HG03439 (cell line): Measurements from ENCODE around the gene MICAL2.

ENCODE experiments used
- ATAC-seq: cut with Tn5 transposase; IDR thresholded peaks from one replicate; pipeline ENCODE4 v1.9.1; 2021; ENCODE audit warnings: mild to moderate bottlenecking, moderate library complexity; ENCODE audit not compliant: unreplicated experiment

Gene MICAL2

DNA sequence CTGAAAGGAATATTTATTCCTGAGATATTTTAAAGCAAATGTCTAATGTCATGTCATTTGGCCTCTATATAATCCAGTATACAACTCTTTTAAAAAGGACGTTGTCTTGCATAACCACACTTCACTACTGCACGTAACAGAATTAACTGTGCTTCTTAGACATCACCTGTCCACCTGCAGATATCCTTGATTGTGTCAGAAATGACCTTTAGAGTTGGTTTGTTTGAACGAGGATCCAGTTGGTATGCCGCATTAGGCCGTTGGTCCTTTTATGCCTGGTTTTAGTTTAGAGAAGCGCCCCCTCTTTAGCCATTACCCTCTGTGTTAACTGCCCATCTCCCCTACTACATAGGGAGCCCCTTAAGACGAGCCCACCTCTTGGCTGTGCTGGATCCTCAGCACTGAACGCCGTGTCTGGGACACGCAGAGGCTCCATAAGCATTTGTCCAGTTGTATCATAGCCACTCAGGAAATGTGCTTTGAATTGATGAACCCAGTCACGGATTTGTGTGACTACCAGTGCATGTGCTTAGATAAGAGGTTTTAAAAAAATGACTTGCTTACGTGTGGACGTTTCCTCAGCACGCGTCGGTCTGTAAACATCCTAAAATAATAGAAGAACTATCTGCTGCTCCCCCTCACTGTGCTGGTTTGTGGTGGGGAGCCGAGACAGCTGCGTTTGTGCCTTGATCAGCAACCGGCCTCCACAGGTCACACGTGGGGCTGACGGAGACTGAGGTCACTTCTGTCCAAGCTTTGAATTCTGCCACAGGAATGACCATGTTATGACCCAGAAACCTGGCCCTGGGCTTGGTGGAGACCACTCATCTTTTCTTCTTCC lies 4.0 kb downstream of the MICAL2 start:
- no peak for ATAC-seq

DNA sequence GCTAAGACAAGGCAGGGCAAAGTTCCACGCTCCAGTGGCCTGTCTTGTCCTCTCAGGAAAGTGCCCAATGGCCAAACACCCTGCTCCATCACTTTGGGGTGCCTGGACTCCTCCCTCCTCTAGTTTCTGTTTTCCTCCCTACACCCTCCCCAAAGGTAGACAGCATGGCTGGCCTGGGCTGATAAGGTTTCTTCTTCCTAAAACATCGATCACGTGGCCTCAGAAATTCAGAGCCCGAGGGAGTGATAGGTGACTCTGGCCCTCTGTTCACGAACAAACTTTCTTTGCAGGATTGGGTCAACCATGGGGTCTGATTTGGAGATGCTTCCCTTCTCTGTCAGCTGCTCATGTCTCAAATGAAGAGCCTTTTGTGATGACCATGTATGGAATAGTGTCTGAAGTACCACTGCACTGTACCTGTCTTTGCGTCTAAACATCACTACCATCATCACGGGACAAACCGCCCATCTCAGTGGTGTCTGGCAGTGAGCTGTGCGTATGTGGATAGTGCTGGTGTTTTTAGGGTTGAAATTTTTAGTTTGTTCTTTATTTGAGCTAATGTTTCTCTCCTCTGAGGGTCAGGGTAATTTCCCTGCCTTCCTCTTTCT lies 6.1 kb downstream of the MICAL2 start:
- no peak for ATAC-seq

DNA sequence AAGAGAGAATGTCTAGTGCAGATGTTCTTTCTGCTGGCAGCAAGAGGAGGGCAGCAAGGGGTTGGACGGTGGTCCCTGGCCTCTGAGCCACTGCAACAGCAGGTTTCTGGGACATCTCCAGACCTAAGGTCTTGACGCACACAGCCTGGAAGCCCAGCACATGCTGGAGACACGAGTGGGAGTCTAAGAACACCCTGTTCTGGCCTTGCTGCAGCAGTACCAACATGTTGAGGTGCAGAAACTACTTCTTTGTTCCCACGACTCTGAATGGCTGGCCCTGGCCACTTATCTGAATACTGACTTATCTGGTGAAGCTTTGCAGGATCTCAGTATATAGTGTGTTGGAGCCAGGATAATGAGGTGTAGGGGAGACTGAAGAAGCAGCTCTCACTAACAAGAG lies 6.8 kb downstream of the MICAL2 start:
- ATAC-seq = no peak

DNA sequence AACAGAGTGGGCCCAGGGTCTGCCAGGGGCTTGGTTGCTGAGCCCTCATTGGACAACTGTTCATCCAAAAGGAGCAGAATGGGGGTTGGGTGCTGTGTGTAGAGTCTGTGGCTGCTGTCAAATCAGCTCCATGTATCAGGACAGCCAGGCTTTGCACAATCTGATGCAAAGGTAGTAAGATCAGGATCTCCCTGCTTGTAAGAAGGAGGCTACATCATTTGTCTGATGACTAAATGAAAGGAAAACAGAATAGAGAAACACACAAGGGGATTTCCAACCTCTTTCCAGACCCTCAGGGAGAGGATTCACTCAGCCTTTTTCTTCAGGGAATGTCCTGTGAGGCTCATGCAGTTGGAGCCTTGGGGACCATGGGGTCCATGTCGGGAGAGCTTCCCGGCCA lies 7.2 kb downstream of the MICAL2 start:
- no peak for ATAC-seq

DNA sequence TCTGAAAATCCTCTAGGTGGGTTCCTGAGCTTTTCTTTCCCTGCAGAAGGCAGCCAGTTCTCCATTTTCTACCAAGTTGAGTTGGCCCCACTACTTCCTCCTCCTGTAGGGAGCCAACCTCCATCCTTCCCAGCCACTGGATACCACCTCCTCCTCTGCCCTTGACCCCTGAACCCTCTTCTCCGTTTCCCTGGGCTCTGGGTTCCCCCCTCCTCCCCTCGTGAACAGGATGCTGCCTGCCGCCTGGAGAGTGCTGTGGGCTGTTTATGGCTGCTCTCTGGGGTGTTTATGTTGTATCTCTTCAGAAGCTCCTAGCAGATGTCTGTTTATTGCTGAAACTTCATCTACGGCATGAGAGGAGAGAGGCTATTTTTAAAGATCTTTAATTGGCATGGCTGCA lies 8.6 kb downstream of the MICAL2 start:
- ATAC-seq = no peak

DNA sequence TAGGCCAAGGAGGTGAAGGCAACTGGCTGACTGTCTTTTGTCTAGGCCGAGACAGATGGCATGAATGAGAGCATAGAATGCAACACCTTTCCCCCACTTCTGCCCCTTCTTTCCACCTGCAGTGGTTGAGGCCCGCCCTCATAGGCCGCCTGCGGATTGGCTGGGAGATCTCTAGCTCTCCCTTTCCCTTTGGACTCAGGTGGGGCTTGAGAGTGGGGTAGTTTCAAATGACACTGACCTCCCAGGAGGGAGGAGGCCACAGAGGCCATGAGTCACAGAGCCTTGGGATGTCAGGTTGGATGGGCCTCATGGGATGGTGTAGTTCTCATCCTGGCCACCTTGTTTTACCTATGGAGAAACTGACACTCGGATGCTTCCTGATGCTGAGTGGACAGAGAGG lies 9.1 kb downstream of the MICAL2 start:
- no peak for ATAC-seq

DNA sequence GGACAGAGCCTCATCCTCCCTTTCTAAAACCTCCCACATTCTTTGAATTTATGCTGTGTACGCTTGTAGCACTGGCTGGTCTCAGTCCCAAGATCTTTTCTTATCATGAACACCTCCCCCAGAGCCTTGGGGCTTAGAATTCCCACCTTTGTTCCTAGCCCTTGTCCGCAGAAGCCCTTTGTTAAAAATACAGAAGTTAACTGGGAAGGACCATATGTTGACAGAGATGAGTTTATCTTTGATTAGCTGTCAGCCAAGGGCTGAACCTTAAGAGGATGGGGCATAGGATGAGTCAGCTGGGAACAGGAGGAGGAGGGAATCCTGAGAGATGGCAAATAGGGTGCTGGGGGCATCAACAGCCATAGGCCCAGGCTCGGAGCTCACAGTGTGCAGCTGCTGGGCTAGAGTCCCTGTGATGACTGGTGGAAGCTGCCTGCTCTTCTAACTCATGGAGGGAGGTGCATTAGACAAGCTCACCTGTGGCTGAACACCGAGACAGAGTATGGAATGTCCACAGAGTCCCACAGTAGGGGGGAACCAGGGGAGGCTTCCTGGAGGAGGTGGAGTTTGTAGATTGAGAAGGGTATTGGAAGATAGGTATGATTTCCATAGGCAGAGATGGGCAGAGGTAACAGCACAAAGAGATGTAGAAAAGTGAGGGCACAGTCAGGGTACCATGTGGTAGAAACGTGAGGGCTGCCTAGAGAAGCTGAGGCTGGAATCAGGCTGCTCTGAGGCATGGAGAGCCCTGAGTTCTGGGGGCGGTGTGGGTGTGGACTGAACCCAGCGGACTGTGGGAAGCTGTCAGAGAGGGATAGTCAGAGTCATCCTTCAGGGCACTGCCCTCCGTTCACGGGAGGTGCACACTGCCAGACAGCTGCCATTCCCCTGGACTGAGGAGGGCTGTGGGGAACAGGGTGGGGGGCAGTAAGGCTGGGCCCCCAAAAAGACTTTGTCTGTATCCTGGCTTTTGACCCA lies 9.9 kb downstream of the MICAL2 start:
- no peak for ATAC-seq

DNA sequence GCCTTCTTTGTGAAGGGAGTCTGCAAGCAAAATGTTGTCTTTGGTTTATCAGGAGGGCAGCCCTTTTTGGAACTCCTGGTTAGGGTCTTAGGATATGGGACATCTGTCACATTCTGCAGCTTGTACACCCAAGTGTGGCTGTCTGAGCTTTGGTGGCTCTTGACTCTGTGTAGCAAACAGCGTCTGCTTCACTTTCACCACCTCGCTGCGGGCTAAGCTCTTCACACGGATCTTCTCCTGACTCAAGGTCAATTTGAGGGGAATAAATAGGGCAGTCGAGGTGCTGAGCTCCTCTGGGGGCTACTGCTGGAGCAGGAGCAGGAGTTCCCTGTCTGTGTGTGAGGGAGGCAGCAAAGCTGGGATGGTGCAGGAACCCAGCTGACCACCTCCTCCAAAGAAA lies 10.6 kb downstream of the MICAL2 start:
- ATAC-seq = no peak

DNA sequence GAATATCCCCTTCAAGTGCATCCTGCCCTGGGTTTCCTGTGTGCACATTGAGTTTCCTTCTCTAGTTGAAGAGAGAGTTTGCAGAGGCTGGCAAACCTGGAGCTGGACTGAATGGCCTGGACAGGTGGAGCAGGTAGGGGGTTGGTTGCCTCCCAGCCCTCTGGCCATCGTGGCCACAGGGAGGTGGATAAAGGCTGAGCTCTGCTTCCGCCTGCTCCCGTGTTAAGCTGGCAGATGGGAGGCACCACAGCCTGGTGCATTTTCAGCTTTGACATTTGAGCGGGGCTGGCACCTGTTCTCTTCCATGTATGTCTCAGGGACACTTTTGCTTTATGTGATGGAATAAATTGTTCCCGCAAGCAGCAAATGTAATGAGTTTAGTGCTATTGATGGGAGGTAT lies 11.1 kb downstream of the MICAL2 start:
- no peak for ATAC-seq

DNA sequence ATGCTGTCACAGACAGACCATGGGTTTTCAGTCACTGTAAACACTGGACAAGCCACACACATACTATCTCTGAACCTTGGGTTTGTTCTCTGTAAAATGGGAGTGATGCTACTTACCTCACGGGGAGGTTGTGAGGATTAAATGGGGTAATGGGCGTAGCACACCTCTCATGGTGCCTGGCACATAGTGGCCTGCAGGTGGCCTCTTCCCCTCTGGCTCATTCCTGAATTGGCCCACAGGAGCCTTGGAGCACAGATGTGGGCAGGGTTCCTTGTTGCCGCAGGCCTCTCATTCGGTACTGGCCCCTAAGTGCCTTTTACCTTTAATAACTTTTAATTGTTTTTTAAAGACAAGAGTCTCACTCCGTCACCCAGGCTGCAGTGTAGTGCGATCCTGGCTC lies 11.7 kb downstream of the MICAL2 start:
- ATAC-seq = no peak

DNA sequence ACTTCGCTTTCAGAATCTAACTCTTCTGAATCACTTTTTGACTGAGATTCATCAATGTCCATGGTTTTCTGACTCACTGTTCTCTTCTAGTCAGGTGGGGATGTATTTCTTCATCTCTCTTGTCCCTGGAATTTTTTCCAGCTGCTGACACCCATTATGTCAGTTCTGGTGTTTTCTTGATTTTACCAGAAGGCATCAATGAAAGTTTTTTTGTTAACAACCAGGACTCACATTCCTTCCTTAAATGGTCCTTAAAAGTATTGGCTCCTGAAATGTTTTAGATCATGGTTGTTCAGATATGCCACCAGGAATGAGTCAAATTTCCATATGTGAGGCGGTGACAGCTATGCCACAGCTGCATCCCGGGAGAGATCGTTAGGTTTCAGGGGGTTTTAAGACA lies 12.9 kb downstream of the MICAL2 start:
- no peak for ATAC-seq

DNA sequence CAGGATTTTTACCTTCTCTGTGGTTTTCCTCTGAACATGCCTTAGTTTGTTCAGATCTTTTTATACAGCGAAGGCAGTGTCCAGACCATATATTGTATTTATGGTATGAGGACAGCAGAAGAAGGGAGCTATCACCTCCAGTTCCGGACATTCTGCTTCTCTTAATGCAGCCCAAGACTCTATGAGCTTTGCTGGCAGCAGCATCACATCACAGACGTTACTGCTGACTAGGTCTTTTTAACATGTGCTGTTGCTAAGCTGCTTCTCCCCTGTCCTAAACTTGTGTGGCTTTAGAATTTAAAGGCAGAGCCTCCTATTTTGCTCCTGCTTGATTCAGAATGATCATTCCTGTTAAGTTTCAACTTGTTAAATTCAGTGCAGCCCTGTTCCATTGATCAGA lies 13.4 kb downstream of the MICAL2 start:
- ATAC-seq = no peak

DNA sequence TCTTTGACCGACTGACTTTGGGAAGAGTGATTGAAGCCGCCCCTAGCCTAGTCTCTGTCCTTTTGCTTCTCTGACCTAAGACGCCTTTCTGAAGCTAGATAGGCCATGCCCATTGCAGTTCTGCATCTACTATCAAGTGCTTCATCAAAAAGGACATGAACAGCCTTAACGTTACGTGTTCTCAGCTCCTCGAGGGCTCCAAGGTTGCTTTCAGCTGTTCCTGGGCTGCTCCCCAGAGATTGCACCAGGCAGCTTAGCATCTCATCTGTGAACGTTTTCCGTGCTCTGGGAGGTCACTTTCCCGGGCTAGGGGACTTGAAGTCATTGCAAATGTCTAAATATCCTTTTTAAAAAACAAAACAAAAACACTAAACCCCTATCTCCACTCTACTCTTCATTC lies 13.9 kb downstream of the MICAL2 start:
- no peak for ATAC-seq

DNA sequence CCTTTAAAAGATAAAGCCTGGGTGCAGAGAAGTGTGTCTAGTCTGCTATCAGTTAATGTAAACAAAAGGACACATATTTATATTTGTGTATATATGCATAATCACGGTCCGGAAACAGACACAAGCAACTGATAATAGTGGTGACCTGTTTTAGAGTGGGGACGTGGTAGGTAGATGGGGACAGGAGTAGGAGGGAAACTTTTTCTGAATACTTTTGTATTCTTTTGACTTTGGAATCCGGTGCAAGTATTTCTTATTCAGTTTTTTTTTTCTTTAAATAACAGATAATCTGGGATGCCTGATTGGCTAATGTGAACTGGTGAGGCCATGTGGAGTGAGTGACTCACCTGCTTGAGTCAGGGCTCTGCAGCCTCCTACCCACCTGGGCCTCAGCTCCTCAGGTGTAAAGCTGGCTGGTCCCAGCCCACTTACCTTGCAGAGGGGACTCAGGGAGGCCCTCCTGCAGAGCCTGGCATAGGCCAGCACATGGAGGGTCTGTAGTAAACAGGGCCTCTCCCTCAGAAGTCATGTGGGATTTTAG lies 15.3 kb downstream of the MICAL2 start:
- no peak for ATAC-seq

DNA sequence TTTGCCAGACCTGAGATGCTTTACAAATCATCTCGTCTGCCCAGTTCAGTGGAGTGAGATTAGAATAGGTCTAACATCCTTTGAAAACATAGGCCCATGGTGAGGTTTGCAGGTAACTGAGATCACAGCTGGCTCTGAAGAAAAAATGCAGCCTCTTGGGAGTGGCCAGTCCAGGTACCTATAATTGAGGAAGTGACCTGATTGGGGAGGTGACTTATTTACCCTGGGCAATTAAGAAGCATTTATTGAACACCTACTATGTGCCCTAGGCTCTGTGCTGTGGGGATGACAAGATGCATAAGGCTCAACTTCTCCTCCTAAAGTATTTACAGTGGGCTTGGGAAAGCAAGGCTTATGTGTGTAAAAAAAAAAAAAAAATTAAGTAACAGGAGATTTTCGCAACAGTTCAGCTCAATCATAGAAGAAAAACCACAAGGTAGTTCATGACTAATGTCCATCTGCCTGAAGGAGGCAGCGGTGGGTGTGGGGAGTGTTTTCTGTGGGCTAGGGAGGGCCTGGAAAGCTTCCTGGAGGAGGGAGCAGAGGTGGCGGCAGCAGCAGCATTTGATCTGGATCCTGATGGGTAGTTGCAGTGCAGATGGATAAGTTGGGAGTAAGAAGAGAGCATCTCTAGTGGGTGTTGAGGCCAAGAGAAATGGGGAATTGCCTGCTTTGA lies 16.1 kb downstream of the MICAL2 start:
- ATAC-seq = no peak

DNA sequence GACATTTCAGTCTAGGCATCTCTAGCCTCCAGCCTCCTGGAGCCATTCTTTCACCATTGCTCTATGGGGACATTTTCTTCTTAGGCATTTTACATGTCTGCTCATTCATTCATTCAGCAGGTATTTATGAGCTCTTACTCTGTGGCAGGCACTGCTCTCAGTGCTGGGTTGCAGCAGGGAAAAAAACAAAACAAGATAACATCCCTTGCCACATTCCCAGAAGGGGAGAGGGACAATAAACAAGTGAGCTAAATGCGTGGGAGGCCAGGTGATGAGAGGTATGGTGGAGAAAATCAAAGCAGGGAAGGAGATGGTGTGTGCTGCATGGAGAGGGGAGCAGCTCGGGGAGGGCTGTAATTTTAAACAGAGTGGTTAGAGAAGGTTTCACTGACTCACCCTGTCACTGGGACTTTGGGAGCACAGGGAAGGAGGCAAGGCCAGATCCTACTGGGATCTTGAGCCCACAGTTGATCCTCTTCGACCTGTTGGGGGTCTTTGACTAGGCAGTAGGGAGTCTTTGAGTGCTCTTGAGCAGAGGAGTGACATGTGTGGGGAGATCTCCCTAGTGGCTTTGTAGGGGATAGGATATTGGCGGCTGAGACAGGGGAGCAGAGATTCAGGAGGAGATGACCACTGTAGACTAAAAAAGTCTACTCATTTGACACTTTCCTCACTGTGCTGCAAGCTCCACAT lies 17.0 kb downstream of the MICAL2 start:
- ATAC-seq = no peak

DNA sequence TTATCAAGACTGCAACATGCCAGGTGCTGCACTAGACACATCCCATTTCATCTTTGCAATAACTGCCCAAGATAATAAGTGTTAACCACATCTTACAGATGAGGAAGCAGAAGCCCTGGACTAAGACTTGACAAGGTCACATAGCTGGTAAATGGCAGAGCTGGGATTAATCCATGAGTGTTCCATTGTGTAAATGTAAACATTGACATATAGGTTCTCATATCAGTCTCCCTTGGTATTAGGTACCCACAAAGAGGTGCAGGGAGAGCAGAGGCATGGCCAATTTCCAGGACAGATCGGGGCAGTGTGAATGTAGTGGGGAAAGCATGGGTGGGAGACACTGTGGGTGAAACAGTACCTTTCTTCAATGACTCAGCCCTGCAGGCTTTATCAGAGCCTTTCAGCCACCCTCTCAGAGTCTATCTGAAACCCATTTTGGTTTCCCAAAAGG lies 17.9 kb downstream of the MICAL2 start:
- ATAC-seq = no peak

DNA sequence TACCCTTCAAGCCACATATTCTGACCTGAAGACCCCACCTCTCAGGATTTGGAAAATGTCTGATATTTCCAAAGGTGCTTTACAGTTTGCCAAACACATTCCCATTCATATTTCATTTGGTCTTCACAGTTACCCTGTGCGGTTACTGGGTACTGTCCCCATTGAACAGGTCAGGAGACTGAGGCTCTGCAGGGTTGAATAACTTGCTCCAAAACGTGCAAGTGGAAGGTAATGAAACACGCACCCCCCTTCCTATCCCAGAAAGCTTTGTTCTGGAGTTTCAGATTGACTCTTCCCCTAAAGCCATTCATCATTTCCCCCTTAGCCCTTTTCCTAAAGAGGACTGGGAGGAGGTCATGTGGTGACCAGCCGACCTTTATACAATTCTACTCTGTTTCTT lies 18.8 kb downstream of the MICAL2 start:
- no peak for ATAC-seq

DNA sequence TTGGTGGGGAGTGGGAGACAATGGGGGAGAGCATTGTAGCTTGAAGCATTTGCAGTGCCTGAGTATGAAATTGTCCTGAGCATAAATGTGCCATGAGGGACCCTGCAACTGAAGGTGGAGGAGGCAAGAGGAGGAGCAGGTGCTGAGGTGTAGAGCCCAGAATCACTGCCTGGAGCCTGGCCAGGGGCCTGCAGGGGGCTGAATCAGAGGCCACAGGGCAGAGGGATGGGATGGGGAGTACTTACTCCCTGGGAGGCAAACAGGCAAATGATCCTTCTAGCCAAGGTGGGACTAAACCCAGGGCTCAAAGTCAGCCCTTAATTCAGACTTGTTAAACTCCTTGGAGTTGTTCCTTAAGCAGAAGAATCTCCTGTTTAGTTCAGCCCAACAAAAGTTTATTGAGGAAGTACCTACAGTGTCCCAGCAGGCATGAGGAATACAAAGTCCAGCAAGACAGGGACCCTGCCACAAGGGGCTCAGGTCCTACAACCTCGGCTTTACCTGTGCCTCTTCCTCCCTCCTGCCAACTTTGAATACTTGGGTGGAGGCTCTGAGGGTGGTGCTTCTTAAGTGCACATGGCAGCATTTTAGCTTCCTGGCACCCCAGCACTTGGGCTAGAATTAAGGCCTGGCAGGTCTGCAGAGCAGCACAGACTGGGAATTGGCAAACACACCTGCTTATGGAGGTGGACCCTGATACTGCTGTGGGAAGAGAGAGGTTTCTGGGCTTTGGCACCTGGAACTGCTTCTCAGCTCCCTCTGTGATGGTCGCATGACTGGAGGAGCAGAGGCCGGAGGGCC lies 20.0 kb downstream of the MICAL2 start:
- no peak for ATAC-seq
